GM18519 (cell line): ENCODE measurements around the gene OPRL1.
"Not testable (repeated sequence)": the region's sequence is repeated elsewhere in the genome, so short reads cannot be mapped to it uniquely, and the experiment has no call there.

ENCODE experiments used
- ATAC-seq: cut with Tn5 transposase; IDR thresholded peaks from one replicate; pipeline ENCODE4 v1.9.1; 2021; ENCODE audit warnings: mild to moderate bottlenecking, moderate library complexity; ENCODE audit not compliant: unreplicated experiment, low FRiP score

The OPRL1 gene

GRCh38 chr20:64083378-64083803 lies 3.5 kb downstream of the OPRL1 start:
- ATAC-seq, result no peak

- no peak for ATAC-seq
Measured at GRCh38 chr20:64083804-64084684, 4.2 kb downstream of the OPRL1 start, which contains the start of gene LKAAEAR1. Gene LKAAEAR1, minus strand, starts transcription at chr20:64084398. Its CDS starts 179 bp downstream, at chr20:64084219.

GRCh38 chr20:64084685-64085152 lies 4.8 kb downstream of the OPRL1 start:
- ATAC-seq, result no peak

- no peak for ATAC-seq
Measured at GRCh38 chr20:64086801-64087200, 6.9 kb downstream of the OPRL1 start.

- not testable (repeated sequence) for ATAC-seq
Measured at GRCh38 chr20:64087226-64087825, 7.4 kb downstream of the OPRL1 start.

GRCh38 chr20:64088586-64088985 lies 8.7 kb downstream of the OPRL1 start:
- ATAC-seq, result not testable (repeated sequence)

- ATAC-seq, result no peak
Measured at GRCh38 chr20:64090165-64090564, 10.3 kb downstream of the OPRL1 start.

- ATAC-seq, result no peak
Measured at GRCh38 chr20:64091340-64091739, 11.5 kb downstream of the OPRL1 start.

GRCh38 chr20:64091770-64092169 lies 11.9 kb downstream of the OPRL1 start:
- no peak for ATAC-seq

- ATAC-seq, result no peak
Measured at GRCh38 chr20:64092258-64093012, 12.6 kb downstream of the OPRL1 start.

- no peak for ATAC-seq
Measured at GRCh38 chr20:64093013-64093503, 13.2 kb downstream of the OPRL1 start.

GRCh38 chr20:64095455-64095854 lies 15.6 kb downstream of the OPRL1 start:
- ATAC-seq, result no peak

GRCh38 chr20:64095927-64096326 lies 16.0 kb downstream of the OPRL1 start:
- no peak for ATAC-seq

- no peak for ATAC-seq
Measured at GRCh38 chr20:64096535-64096934, 16.7 kb downstream of the OPRL1 start.

GRCh38 chr20:64098471-64099013 lies 18.7 kb downstream of the OPRL1 start:
- no peak for ATAC-seq

GRCh38 chr20:64099086-64099786 lies 19.4 kb downstream of the OPRL1 start:
- no peak for ATAC-seq

GRCh38 chr20:64099880-64100565 lies 20.1 kb downstream of the OPRL1 start:
- ATAC-seq, result no peak

GRCh38 chr20:64100566-64100888 lies 20.6 kb downstream of the OPRL1 start:
- no peak for ATAC-seq

GRCh38 chr20:64100946-64101688 lies 21.2 kb downstream of the OPRL1 start:
- ATAC-seq, result no peak
